Adrenal gland (tissue), 5 donors: ENCODE results near the gene GPN3.
"Not testable (repeated sequence)": the region's sequence is repeated elsewhere in the genome, so short reads cannot be mapped to it uniquely, and the experiment has no call there.

Experiments
- POLR2A ChIP-seq, 2 donors: fragments of 450-650 bp; IDR thresholded peaks; one replicate each; pipeline ENCODE4 v1.6.1; 2017; ENCODE audit warnings: antibody characterized with exemption in 2 of 2, mild to moderate bottlenecking in 2 of 2, moderate library complexity in 1 of 2
- TF ChIP-seq, protein P1 (sequence below), 6 experiments: fragments of 450-650 bp in 4 of 6; fragments of 200-600 bp in 2 of 6; sonication (generic) in 1 of 6; IDR thresholded peaks; 1 replicate in 5 of 6; 2 replicates in 1 of 6; pipeline versions ENCODE4 v1.5.1 to v1.8.0; 2016 to 2021; ENCODE audit warnings: antibody characterized with exemption in 6 of 6, mild to moderate bottlenecking in 2 of 6, moderate library complexity in 1 of 6
- donor health status: DM: no; HTN: no; CAD: no.

- TF ChIP-seq, protein P1, sequence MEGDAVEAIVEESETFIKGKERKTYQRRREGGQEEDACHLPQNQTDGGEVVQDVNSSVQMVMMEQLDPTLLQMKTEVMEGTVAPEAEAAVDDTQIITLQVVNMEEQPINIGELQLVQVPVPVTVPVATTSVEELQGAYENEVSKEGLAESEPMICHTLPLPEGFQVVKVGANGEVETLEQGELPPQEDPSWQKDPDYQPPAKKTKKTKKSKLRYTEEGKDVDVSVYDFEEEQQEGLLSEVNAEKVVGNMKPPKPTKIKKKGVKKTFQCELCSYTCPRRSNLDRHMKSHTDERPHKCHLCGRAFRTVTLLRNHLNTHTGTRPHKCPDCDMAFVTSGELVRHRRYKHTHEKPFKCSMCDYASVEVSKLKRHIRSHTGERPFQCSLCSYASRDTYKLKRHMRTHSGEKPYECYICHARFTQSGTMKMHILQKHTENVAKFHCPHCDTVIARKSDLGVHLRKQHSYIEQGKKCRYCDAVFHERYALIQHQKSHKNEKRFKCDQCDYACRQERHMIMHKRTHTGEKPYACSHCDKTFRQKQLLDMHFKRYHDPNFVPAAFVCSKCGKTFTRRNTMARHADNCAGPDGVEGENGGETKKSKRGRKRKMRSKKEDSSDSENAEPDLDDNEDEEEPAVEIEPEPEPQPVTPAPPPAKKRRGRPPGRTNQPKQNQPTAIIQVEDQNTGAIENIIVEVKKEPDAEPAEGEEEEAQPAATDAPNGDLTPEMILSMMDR (IDR thresholded peaks at IDR 0.05) = not testable (repeated sequence)
- TF ChIP-seq POLR2A (IDR thresholded peaks at IDR 0.05) = not testable (repeated sequence)
These were observed 58.0 kb downstream of the GPN3 start for GRCh38 chr12:110410086-110410485.
